ENCODE results near the gene SIDT1. TPM values are rescaled to one million over a fixed set of nuclear protein-coding genes. Genes with fewer than 3 reads are reported as not detected.

Gene SIDT1
- total RNA-seq, 4 donors from 2014 or later, result 35.6 to 134 (median 83.4) TPM

- intact Hi-C loops (cut with DNase I; ENCODE audit: low total_unique reads), result no loop called here
- TF ChIP-seq CTCF (IDR thresholded peaks at IDR 0.05) (no peak), EP300 (IDR thresholded peaks at IDR 0.05; ENCODE audit: low read depth) (no peak), POLR2AphosphoS5 (IDR thresholded peaks at IDR 0.05) (no peak), POLR2A (IDR thresholded peaks at IDR 0.05) (no peak)
- Histone ChIP-seq H3K27me3 (no peaks in the 10 kb centered on the region), H3K4me3 (no peak overlapping the region), H3K9me3 (no peaks in the 10 kb centered on the region), H3K36me3 (no peaks in the 10 kb centered on the region), H3K27ac (no peak overlapping the region), H3K4me1 (no peaks in the 10 kb centered on the region)
- DNase-seq, result no peak
- in situ Hi-C loops (cut with MboI; ENCODE audit: low pct_ligation_motif_present in 1 of 4, low pct_unique_long_range_greater_than_20kb in 1 of 4, low sequenced_read_pairs in 3 of 4), result no loop called here
- 86 to 93% methylated on average over 3 of the region's 3 CpGs for WGBS, 2 donors (ENCODE audit: low coverage in 1 of 2)
Measured at GRCh38 chr3:113523241-113523640, 9.1 kb upstream of the SIDT1 start.

GRCh38 chr3:113532698-113533533 is 561 bp downstream of the SIDT1 start:
- WGBS, 2 donors (ENCODE audit: low coverage in 1 of 2), result 0% methylated on average over 2 to 38 of the region's 66 CpGs
- Histone ChIP-seq H3K27ac (peak overlapping the region; percentile 79 to 95 (median 86)), H3K4me3 (peak overlapping the region; percentile 32 to 96 (median 76)), H3K36me3 (no peaks in the 10 kb centered on the region), H3K27me3 (peaks cover 13% of the 10 kb centered on the region), H3K9me3 (no peaks in the 10 kb centered on the region), H3K4me1 (peaks cover 3 to 51% (median 13%) of the 10 kb centered on the region in 4 donors)
- peak; percentile 46 for DNase-seq
- TF ChIP-seq EP300 (IDR thresholded peaks at IDR 0.05; ENCODE audit: low read depth) (no peak), POLR2AphosphoS5 (IDR thresholded peaks at IDR 0.05) (no peak), CTCF (IDR thresholded peaks at IDR 0.05) (no peak)
- intact Hi-C loops (cut with DNase I; ENCODE audit: low total_unique reads) (no loop called here), in situ Hi-C loops (cut with MboI; ENCODE audit: low pct_ligation_motif_present in 1 of 4, low pct_unique_long_range_greater_than_20kb in 1 of 4, low sequenced_read_pairs in 3 of 4) (no loop called here)

GRCh38 chr3:113533534-113533892 is 1.2 kb downstream of the SIDT1 start:
- 6 to 10% methylated on average over 3 to 10 of the region's 10 CpGs for WGBS, 2 donors (ENCODE audit: low coverage in 1 of 2)
- Histone ChIP-seq H3K36me3 (no peaks in the 10 kb centered on the region), H3K27ac (peak overlapping the region; percentile 79 to 95 (median 86)), H3K9me3 (no peaks in the 10 kb centered on the region), H3K4me1 (peaks cover 3 to 51% (median 13%) of the 10 kb centered on the region in 4 donors), H3K27me3 (peaks cover 13% of the 10 kb centered on the region), H3K4me3 (peak overlapping the region; percentile 32 to 96 (median 76))
- DNase-seq, result no peak
- no peak for TF ChIP-seq POLR2A (IDR thresholded peaks at IDR 0.05)
- no peak for TF ChIP-seq EP300 (IDR thresholded peaks at IDR 0.05; ENCODE audit: low read depth)
- no peak for TF ChIP-seq CTCF (IDR thresholded peaks at IDR 0.05)
- no peak for TF ChIP-seq POLR2AphosphoS5 (IDR thresholded peaks at IDR 0.05)
- intact Hi-C loops (cut with DNase I; ENCODE audit: low total_unique reads) (no loop called here), in situ Hi-C loops (cut with MboI; ENCODE audit: low pct_ligation_motif_present in 1 of 4, low pct_unique_long_range_greater_than_20kb in 1 of 4, low sequenced_read_pairs in 3 of 4) (no loop called here)

GRCh38 chr3:113534365-113534764 is 2.0 kb downstream of the SIDT1 start:
- no peak for DNase-seq
- Histone ChIP-seq H3K27me3 (peaks cover 13% of the 10 kb centered on the region), H3K9me3 (no peaks in the 10 kb centered on the region), H3K4me1 (peaks cover 3 to 51% (median 13%) of the 10 kb centered on the region in 4 donors), H3K4me3 (peak overlapping the region in 3 of 4 donors; percentile 72 to 96 (median 81)), H3K27ac (peak overlapping the region in 2 of 4 donors; percentile 81 to 91), H3K36me3 (no peaks in the 10 kb centered on the region)
- intact Hi-C loops (cut with DNase I; ENCODE audit: low total_unique reads) (no loop called here), in situ Hi-C loops (cut with MboI; ENCODE audit: low pct_ligation_motif_present in 1 of 4, low pct_unique_long_range_greater_than_20kb in 1 of 4, low sequenced_read_pairs in 3 of 4) (no loop called here)
- TF ChIP-seq CTCF (IDR thresholded peaks at IDR 0.05), result no peak
- TF ChIP-seq EP300 (IDR thresholded peaks at IDR 0.05; ENCODE audit: low read depth), result no peak
- TF ChIP-seq POLR2A (IDR thresholded peaks at IDR 0.05), result no peak
- TF ChIP-seq POLR2AphosphoS5 (IDR thresholded peaks at IDR 0.05), result no peak
- 81% methylated on average over 4 of the region's 4 CpGs; no CpG with 5 or more reads in 1 of the 2 donors for WGBS, 2 donors (ENCODE audit: low coverage in 1 of 2)

All from transverse colon (tissue), 4 donors.